ENCODE measurements around the gene WFDC6.
A peak's percentile ranks its signal among the peaks of the same experiment; 100 is the strongest.

The WFDC6 gene

GRCh38 chr20:45550765-45551164 is 11.5 kb upstream of the WFDC6 start:
- ChIA-PET CTCF (interaction anchor here (0.6 to 2.3 kb wide), 3 partner anchors 66 to 344 kb away, joined by 3 to 10 read pairs (median 4); no protein-coding TSS in a partner anchor), POLR2A (ENCODE audit: low non-redundant PET) (no interaction called here)
- TF ChIP-seq CTCF (conservative IDR thresholded peaks at IDR 0.05; ENCODE audit: low read depth) = no peak
- DNase-seq (ENCODE audit: low spot score) = no peak
- no peak overlapping the region for H3K27ac ChIP-seq

- no peak overlapping the region for H3K27ac ChIP-seq
- DNase-seq (ENCODE audit: low spot score) = no peak
- no peak for TF ChIP-seq CTCF (conservative IDR thresholded peaks at IDR 0.05; ENCODE audit: low read depth)
- POLR2A ChIA-PET (ENCODE audit: low non-redundant PET) = interaction anchor here (0.8 kb wide), 1 partner anchor 223 kb away, joined by 3 read pairs; no protein-coding TSS in a partner anchor
- CTCF ChIA-PET = interaction anchor here (0.6 to 2.1 kb wide), 3 partner anchors 223 to 627 kb away, joined by 3 to 16 read pairs (median 3); no protein-coding TSS in a partner anchor
Observed at GRCh38 chr20:45548410-45548809, 9.1 kb upstream of the WFDC6 start.

GRCh38 chr20:45547206-45547770 is 8.0 kb upstream of the WFDC6 start, which contains the start of gene EPPIN:
Gene EPPIN (minus strand): TSS chr20:45547401. CDS start chr20:45547357, 44 bp downstream.
- POLR2A ChIA-PET (ENCODE audit: low non-redundant PET) = interaction anchor here (0.8 kb wide), 1 partner anchor 224 kb away, joined by 3 read pairs; no protein-coding TSS in a partner anchor
- CTCF ChIA-PET = interaction anchor here (0.8 to 2.1 kb wide), 2 partner anchors 172 to 224 kb away, joined by 4 to 16 read pairs; no protein-coding TSS in a partner anchor
- no peak for TF ChIP-seq CTCF (conservative IDR thresholded peaks at IDR 0.05; ENCODE audit: low read depth)
- no peak for DNase-seq (ENCODE audit: low spot score)
- no peak within 1 kb of the TSS for H3K27ac ChIP-seq

- ChIA-PET CTCF (interaction anchor here (0.5 to 2.0 kb wide), 7 partner anchors 38 to 294 kb away, joined by 3 to 12 read pairs (median 3); no protein-coding TSS in a partner anchor), POLR2A (ENCODE audit: low non-redundant PET) (interaction anchor here (0.6 kb wide), 1 partner anchor 8 kb away, joined by 5 read pairs; no protein-coding TSS in a partner anchor)
- peak; percentile 77 for DNase-seq (ENCODE audit: low spot score)
Observed at GRCh38 chr20:45545754-45546453, 6.6 kb upstream of the WFDC6 start.

GRCh38 chr20:45545351-45545750 is 6.1 kb upstream of the WFDC6 start:
- no peak overlapping the region for H3K27ac ChIP-seq
- no peak for DNase-seq (ENCODE audit: low spot score)
- ChIA-PET CTCF (interaction anchor here (0.5 to 2.0 kb wide), 8 partner anchors 11 to 442 kb away, joined by 3 to 12 read pairs (median 4); no protein-coding TSS in a partner anchor), POLR2A (ENCODE audit: low non-redundant PET) (no interaction called here)
- no peak for TF ChIP-seq CTCF (conservative IDR thresholded peaks at IDR 0.05; ENCODE audit: low read depth)

More at GRCh38 chr20:45545754-45546453, 6.6 kb upstream of the WFDC6 start:
- TF ChIP-seq CTCF (conservative IDR thresholded peaks at IDR 0.05; ENCODE audit: low read depth) = no peak; the same call in 1 of the 2 replicates
- H3K27ac ChIP-seq = no peak overlapping the region

- CTCF ChIA-PET = interaction anchor here (0.6 to 2.9 kb wide), 5 partner anchors 102 to 610 kb away, joined by 3 to 25 read pairs (median 3); no protein-coding TSS in a partner anchor
- H3K27ac ChIP-seq = no peak overlapping the region
- DNase-seq (ENCODE audit: low spot score) = peak; percentile 85
- no peak for TF ChIP-seq CTCF (conservative IDR thresholded peaks at IDR 0.05; ENCODE audit: low read depth)
- POLR2A ChIA-PET (ENCODE audit: low non-redundant PET) = no interaction called here
Observed at GRCh38 chr20:45538209-45538799, 978 bp downstream of the WFDC6 start.
